H9 (cell line): ENCODE data around the gene CNTF. TPM values are rescaled to one million over a fixed set of nuclear protein-coding genes. Genes with fewer than 3 reads are reported as not detected.

ENCODE experiments used
- DNase-seq: peaks from one replicate; pipeline ENCODE4 v3.0.0-alpha.2; 2017
- H2AFZ ChIP-seq: one replicate; pipeline ENCODE4 v1.6.1; 2013; ENCODE audit warnings: mild to moderate bottlenecking, low read length, control low read depth, moderate library complexity
- H2AK5ac ChIP-seq: 2 replicates; pipeline ENCODE4 v1.6.1; 2013; ENCODE audit warnings: low read length, control low read depth, mixed read lengths; ENCODE audit not compliant: insufficient read length
- H2BK120ac ChIP-seq: one replicate; pipeline ENCODE4 v1.6.1; 2013; ENCODE audit warnings: low read depth, mild to moderate bottlenecking, low read length, control low read depth, inconsistent platforms; ENCODE audit not compliant: poor library complexity, severe bottlenecking
- H2BK12ac ChIP-seq: 2 replicates; pipeline ENCODE4 v1.6.1; 2013; ENCODE audit warnings: low read length, control low read depth, mixed read lengths, low read depth; ENCODE audit not compliant: insufficient read length
- H2BK15ac ChIP-seq: 2 replicates; pipeline ENCODE4 v1.6.1; 2013; ENCODE audit warnings: low read depth, low read length, control low read depth
- H2BK20ac ChIP-seq: one replicate; pipeline ENCODE4 v1.6.1; 2013; ENCODE audit warnings: low read depth, mild to moderate bottlenecking, low read length, control low read depth, inconsistent platforms; ENCODE audit not compliant: poor library complexity, severe bottlenecking
- H2BK5ac ChIP-seq: 2 replicates; pipeline ENCODE4 v1.6.1; 2013; ENCODE audit warnings: low read length, control low read depth, mixed read lengths; ENCODE audit not compliant: insufficient read length
- H3K14ac ChIP-seq: 2 replicates; pipeline ENCODE4 v1.6.1; 2013; ENCODE audit warnings: low read length, control low read depth; ENCODE audit not compliant: insufficient read depth
- H3K18ac ChIP-seq: 2 replicates; pipeline ENCODE4 v1.6.1; 2013; ENCODE audit warnings: low read depth, mild to moderate bottlenecking, mixed read lengths, low read length, control low read depth; ENCODE audit not compliant: insufficient read length
- H3K23ac ChIP-seq: 2 replicates; pipeline ENCODE4 v1.6.1; 2013; ENCODE audit warnings: low read length, control low read depth, mixed read lengths, low read depth; ENCODE audit not compliant: insufficient read length
- H3K23me2 ChIP-seq: 2 replicates; pipeline ENCODE4 v1.6.1; 2013; ENCODE audit warnings: low read depth, mild to moderate bottlenecking, mixed read lengths, low read length, control low read depth; ENCODE audit not compliant: insufficient read length, poor library complexity, severe bottlenecking
- H3K27ac ChIP-seq: 2 replicates; pipeline ENCODE4 v1.5.1; 2013; ENCODE audit warnings: low read length, control low read depth, mixed read lengths, low read depth; ENCODE audit not compliant: insufficient read length
- H3K27me3 ChIP-seq: 2 replicates; pipeline ENCODE4 v1.6.1; 2013; ENCODE audit warnings: low read length, control low read depth, inconsistent platforms; ENCODE audit not compliant: insufficient read depth
- H3K4ac ChIP-seq: 2 replicates; pipeline ENCODE4 v1.6.1; 2013; ENCODE audit warnings: low read depth, mild to moderate bottlenecking, control low read depth, inconsistent platforms, low read length, moderate library complexity
- H3K4me1 ChIP-seq: 2 replicates; pipeline ENCODE4 v1.6.1; 2013; ENCODE audit warnings: low read length, control low read depth, inconsistent platforms; ENCODE audit not compliant: insufficient read depth
- H3K4me2 ChIP-seq: 2 replicates; pipeline ENCODE4 v1.6.1; 2013; ENCODE audit warnings: low read length, control low read depth, mixed read lengths; ENCODE audit not compliant: insufficient read length, insufficient read depth
- H3K56ac ChIP-seq: 2 replicates; pipeline ENCODE4 v1.6.1; 2013; ENCODE audit warnings: low read depth, mild to moderate bottlenecking, mixed read lengths, low read length, control low read depth; ENCODE audit not compliant: insufficient read length
- H3K79me1 ChIP-seq: 2 replicates; pipeline ENCODE4 v1.6.1; 2013; ENCODE audit warnings: low read depth, mild to moderate bottlenecking, moderate library complexity, low read length, control low read depth, inconsistent platforms; ENCODE audit not compliant: insufficient read depth, poor library complexity, severe bottlenecking
- H3K79me2 ChIP-seq: 2 replicates; pipeline ENCODE4 v1.6.1; 2013; ENCODE audit warnings: low read length, control low read depth, inconsistent platforms; ENCODE audit not compliant: insufficient read depth
- H3K9ac ChIP-seq: 2 replicates; pipeline ENCODE4 v1.6.1; 2013; ENCODE audit warnings: low read length, control low read depth, mixed read lengths; ENCODE audit not compliant: insufficient read length; ENCODE audit errors: extremely low read depth
- H3K9me3 ChIP-seq: one replicate; pipeline ENCODE4 v1.6.1; 2013; ENCODE audit warnings: low read depth, low read length, inconsistent platforms; ENCODE audit not compliant: control insufficient read depth
- H3T11ph ChIP-seq: one replicate; pipeline ENCODE4 v1.6.1; 2013; ENCODE audit warnings: mild to moderate bottlenecking, low read length, control low read depth, inconsistent platforms
- H4K20me1 ChIP-seq: one replicate; pipeline ENCODE4 v1.6.1; 2013; ENCODE audit not compliant: control insufficient read depth, insufficient read length, insufficient read depth
- H4K5ac ChIP-seq: 2 replicates; pipeline ENCODE4 v1.6.1; 2013; ENCODE audit warnings: low read depth, mild to moderate bottlenecking, mixed read lengths, low read length, control low read depth; ENCODE audit not compliant: insufficient read length
- H4K8ac ChIP-seq: replicated peaks from 2 replicates; pipeline ENCODE4 v1.6.1; 2013; ENCODE audit warnings: low read length, control low read depth, mixed read lengths, low read depth; ENCODE audit not compliant: insufficient read length
- H4K91ac ChIP-seq: 2 replicates; pipeline ENCODE4 v1.6.1; 2013; ENCODE audit warnings: low read depth, mild to moderate bottlenecking, moderate library complexity, mixed read lengths, low read length, control low read depth; ENCODE audit not compliant: insufficient read length
- H3K27ac Mint-ChIP-seq, 3 experiments: 2 replicates in 2 of 3; 3 replicates in 1 of 3; pipeline ENCODE4 v1.8.0; 2020 to 2021; ENCODE audit warnings: mixed read lengths in 3 of 3, mild to moderate bottlenecking in 1 of 3, moderate library complexity in 1 of 3
- H3K27me3 Mint-ChIP-seq: 2 replicates; pipeline ENCODE4 v1.8.0; 2021; ENCODE audit warnings: low read depth, mild to moderate bottlenecking, moderate library complexity, mixed read lengths
- H3K36me3 Mint-ChIP-seq, 3 experiments: 2 replicates in 2 of 3; 3 replicates in 1 of 3; pipeline ENCODE4 v1.8.0; 2020 to 2021; ENCODE audit warnings: low read depth in 3 of 3, mixed read lengths in 3 of 3; ENCODE audit not compliant: insufficient read depth in 1 of 3
- H3K4me1 Mint-ChIP-seq, 2 experiments: 2 replicates each; pipeline ENCODE4 v1.8.0; 2020; ENCODE audit warnings: mixed read lengths in 2 of 2
- H3K4me3 Mint-ChIP-seq, 2 experiments: 2 replicates in 1 of 2; 3 replicates in 1 of 2; pipeline ENCODE4 v1.8.0; 2020 to 2021; ENCODE audit warnings: mild to moderate bottlenecking in 2 of 2, mixed read lengths in 2 of 2, moderate library complexity in 1 of 2
- H3K9me3 Mint-ChIP-seq, 2 experiments: 2 replicates in 1 of 2; 3 replicates in 1 of 2; pipeline ENCODE4 v1.8.0; 2020; ENCODE audit warnings: mild to moderate bottlenecking in 2 of 2, mixed read lengths in 2 of 2, moderate library complexity in 1 of 2
- CTCF ChIP-seq: fragments of 200-600 bp; sonication (generic); conservative IDR thresholded peaks from 3 replicates; pipeline ENCODE4 v1.8.0; 2021; ENCODE audit warnings: antibody characterized with exemption, mild to moderate bottlenecking
- WGBS: extraction: QIAGEN DNeasy Blood & Tissue Kit; methylation state at CpG from one replicate; pipeline ENCODE4 v1.1.7; 2013; ENCODE audit warnings: missing lambda C conversion rate, low lambda C conversion rate, mixed read lengths; ENCODE audit not compliant: insufficient read length; ENCODE audit errors: extremely low coverage; 5-methylcytosine and 5-hydroxymethylcytosine counted together
- total RNA-seq: library from RNA; stranded (reverse); gene quantifications from 2 replicates; pipeline ENCODE4 v1.2.1, GENCODE V29; 2021

The CNTF gene
- total RNA-seq, 1 experiment from 2014 or later = 3.5 TPM

GRCh38 chr11:58580311-58580710, 42.2 kb upstream of the CNTF start:
- Histone ChIP-seq H3K27ac (no peak overlapping the region), H3T11ph (no peak overlapping the region), H2BK5ac (no peak overlapping the region), H3K79me1 (no peaks in the 10 kb centered on the region), H3K56ac (no peak overlapping the region), H2AFZ (no peak overlapping the region), H3K23ac (no peak overlapping the region), H3K9ac (no peak overlapping the region), H2BK20ac (no peak overlapping the region), H3K27me3 (no peaks in the 10 kb centered on the region), H2BK15ac (no peak overlapping the region), H4K20me1 (no peaks in the 10 kb centered on the region), H4K8ac (no peak overlapping the region), H3K18ac (no peak overlapping the region), H3K14ac (no peak overlapping the region), H2AK5ac (no peak overlapping the region), H4K91ac (no peak overlapping the region), H4K5ac (no peak overlapping the region), H3K9me3 (no peaks in the 10 kb centered on the region), H3K4me2 (peak overlapping the region; percentile 78), H3K4me1 (0 out of 2 replicates have a peak, but pooled peaks cover 3% of the 10 kb centered on the region), H3K4ac (no peak overlapping the region), H3K79me2 (peaks cover 23% of the 10 kb centered on the region; the same call in 1 of the 2 replicates), H2BK12ac (no peak overlapping the region), H2BK120ac (no peak overlapping the region), H3K23me2 (peaks cover 4% of the 10 kb centered on the region)
- no peak for TF ChIP-seq CTCF
- peaks cover 26 to 28% of the 10 kb centered on the region in 2 experiments for H3K4me1 Mint-ChIP-seq
- peak overlapping the region in 1 of 3 experiments; percentile 97; a peak in 2 of 7 replicates for H3K27ac Mint-ChIP-seq
- H3K27me3 Mint-ChIP-seq = no peaks in the 10 kb centered on the region; the same call in 1 of the 2 replicates
- peaks cover 0 to 9% (median 3%) of the 10 kb centered on the region in 3 experiments; a peak in 5 of 7 replicates for H3K36me3 Mint-ChIP-seq
- WGBS = no CpG with 5 or more reads among the region's 2 CpGs
- no peaks in the 10 kb centered on the region; a peak in 2 of 5 replicates for H3K9me3 Mint-ChIP-seq
- no peak for DNase-seq
- H3K4me3 Mint-ChIP-seq = peak overlapping the region; percentile 99 to 100
